ENCODE data around the gene NECAP2.
"Not testable (repeated sequence)": the region's sequence is repeated elsewhere in the genome, so short reads cannot be mapped to it uniquely, and the experiment has no call there.

NECAP2 gene

GRCh38 chr1:16487011-16487410, 46.5 kb downstream of the NECAP2 start:
- not testable (repeated sequence) for H4K91ac ChIP-seq (ENCODE audit: low read depth, low read length); H3K27ac ChIP-seq (ENCODE audit: low read depth, low read length); H3K9me3 ChIP-seq (ENCODE audit: insufficient read depth, low read depth, low read length); H4K12ac ChIP-seq (ENCODE audit: low read depth, low read length); H2BK5ac ChIP-seq (ENCODE audit: low read depth, low read length, poor library complexity); H3K9ac ChIP-seq (ENCODE audit: low read length); H3K14ac ChIP-seq (ENCODE audit: low read length); H3K4me1 ChIP-seq (ENCODE audit: control insufficient read depth in 1 of 2, insufficient read depth in 2 of 2, low read length in 2 of 2); H3K79me2 ChIP-seq (ENCODE audit: control insufficient read depth, insufficient read depth, low read length, poor library complexity); H3K4me2 ChIP-seq (ENCODE audit: low read length); H2AFZ ChIP-seq (ENCODE audit: insufficient read depth, low read length, poor library complexity); H4K8ac ChIP-seq (ENCODE audit: low read depth, low read length); H3K79me1 ChIP-seq (ENCODE audit: low read length); H3K4me3 ChIP-seq (ENCODE audit: low read depth, low read length); H3K18ac ChIP-seq (ENCODE audit: low read length); H2AK5ac ChIP-seq (ENCODE audit: low read length); H3K27me3 ChIP-seq (ENCODE audit: insufficient read depth, low read length); H2BK120ac ChIP-seq (ENCODE audit: insufficient read depth, low read length, poor library complexity); H3K23ac ChIP-seq (ENCODE audit: low read length); H3K4ac ChIP-seq (ENCODE audit: low read depth, low read length); H2BK12ac ChIP-seq (ENCODE audit: low read length); DNase-seq
- peaks cover 36 to 41% of the 10 kb centered on the region in 2 experiments for H3K36me3 ChIP-seq (ENCODE audit: control insufficient read depth in 1 of 2, insufficient read depth in 2 of 2, low read length in 2 of 2)

GRCh38 chr1:16489195-16489880, 48.8 kb downstream of the NECAP2 start:
- not testable (repeated sequence) for H3K27me3 ChIP-seq (ENCODE audit: insufficient read depth, low read length); H2BK12ac ChIP-seq (ENCODE audit: low read length); H2AFZ ChIP-seq (ENCODE audit: insufficient read depth, low read length, poor library complexity); H3K4me1 ChIP-seq (ENCODE audit: control insufficient read depth in 1 of 2, insufficient read depth in 2 of 2, low read length in 2 of 2); H2BK120ac ChIP-seq (ENCODE audit: insufficient read depth, low read length, poor library complexity); H3K23ac ChIP-seq (ENCODE audit: low read length); H3K4me2 ChIP-seq (ENCODE audit: low read length); H2AK5ac ChIP-seq (ENCODE audit: low read length); H3K4me3 ChIP-seq (ENCODE audit: low read depth, low read length); H3K9me3 ChIP-seq (ENCODE audit: insufficient read depth, low read depth, low read length); H3K27ac ChIP-seq (ENCODE audit: low read depth, low read length); DNase-seq; H4K12ac ChIP-seq (ENCODE audit: low read depth, low read length); H4K91ac ChIP-seq (ENCODE audit: low read depth, low read length); H3K4ac ChIP-seq (ENCODE audit: low read depth, low read length); H3K79me1 ChIP-seq (ENCODE audit: low read length); H3K14ac ChIP-seq (ENCODE audit: low read length); H3K79me2 ChIP-seq (ENCODE audit: control insufficient read depth, insufficient read depth, low read length, poor library complexity); H2BK5ac ChIP-seq (ENCODE audit: low read depth, low read length, poor library complexity); H4K8ac ChIP-seq (ENCODE audit: low read depth, low read length); H3K18ac ChIP-seq (ENCODE audit: low read length); H3K9ac ChIP-seq (ENCODE audit: low read length)
- no CpG with 5 or more reads among the region's 9 CpGs for WGBS (ENCODE audit: extremely low coverage, insufficient coverage, insufficient read length)
- peaks cover 27 to 28% of the 10 kb centered on the region in 2 experiments for H3K36me3 ChIP-seq (ENCODE audit: control insufficient read depth in 1 of 2, insufficient read depth in 2 of 2, low read length in 2 of 2)

GRCh38 chr1:16491056-16491675, 50.6 kb downstream of the NECAP2 start:
- no peaks in the 10 kb centered on the region for H3K79me2 ChIP-seq (ENCODE audit: control insufficient read depth, insufficient read depth, low read length, poor library complexity)
- no peak for DNase-seq

GRCh38 chr1:16492937-16493336, 52.4 kb downstream of the NECAP2 start:
- H2BK12ac ChIP-seq (ENCODE audit: low read length); H3K79me2 ChIP-seq (ENCODE audit: control insufficient read depth, insufficient read depth, low read length, poor library complexity); H4K91ac ChIP-seq (ENCODE audit: low read depth, low read length); H3K9me3 ChIP-seq (ENCODE audit: insufficient read depth, low read depth, low read length); H3K79me1 ChIP-seq (ENCODE audit: low read length); H3K4me1 ChIP-seq (ENCODE audit: control insufficient read depth in 1 of 2, insufficient read depth in 2 of 2, low read length in 2 of 2); H3K4me2 ChIP-seq (ENCODE audit: low read length); DNase-seq; H2AFZ ChIP-seq (ENCODE audit: insufficient read depth, low read length, poor library complexity); H3K4ac ChIP-seq (ENCODE audit: low read depth, low read length); H3K27me3 ChIP-seq (ENCODE audit: insufficient read depth, low read length); H3K14ac ChIP-seq (ENCODE audit: low read length); H3K23ac ChIP-seq (ENCODE audit: low read length); H4K12ac ChIP-seq (ENCODE audit: low read depth, low read length); H4K8ac ChIP-seq (ENCODE audit: low read depth, low read length); H3K27ac ChIP-seq (ENCODE audit: low read depth, low read length); H2AK5ac ChIP-seq (ENCODE audit: low read length); H3K18ac ChIP-seq (ENCODE audit: low read length); H3K4me3 ChIP-seq (ENCODE audit: low read depth, low read length); H2BK5ac ChIP-seq (ENCODE audit: low read depth, low read length, poor library complexity); H2BK120ac ChIP-seq (ENCODE audit: insufficient read depth, low read length, poor library complexity); H3K9ac ChIP-seq (ENCODE audit: low read length): not testable (repeated sequence)
- H3K36me3 ChIP-seq (ENCODE audit: control insufficient read depth in 1 of 2, insufficient read depth in 2 of 2, low read length in 2 of 2), result peaks cover 10 to 11% of the 10 kb centered on the region in 2 experiments
- no CpG with 5 or more reads among the region's 7 CpGs for WGBS (ENCODE audit: extremely low coverage, insufficient coverage, insufficient read length)

More at GRCh38 chr1:16491056-16491675, 50.6 kb downstream of the NECAP2 start:
- Histone ChIP-seq H4K91ac (ENCODE audit: low read depth, low read length) (no peak overlapping the region), H4K8ac (ENCODE audit: low read depth, low read length) (no peak overlapping the region), H3K4me2 (ENCODE audit: low read length) (no peak overlapping the region), H3K4ac (ENCODE audit: low read depth, low read length) (no peak overlapping the region), H3K9ac (ENCODE audit: low read length) (no peak overlapping the region), H2BK120ac (ENCODE audit: insufficient read depth, low read length, poor library complexity) (no peak overlapping the region), H3K18ac (ENCODE audit: low read length) (no peak overlapping the region), H3K36me3 (ENCODE audit: control insufficient read depth in 1 of 2, insufficient read depth in 2 of 2, low read length in 2 of 2) (peaks cover 14% of the 10 kb centered on the region in 2 experiments), H3K9me3 (ENCODE audit: insufficient read depth, low read depth, low read length) (no peaks in the 10 kb centered on the region), H2AK5ac (ENCODE audit: low read length) (no peak overlapping the region), H3K27me3 (ENCODE audit: insufficient read depth, low read length) (no peaks in the 10 kb centered on the region), H2BK12ac (ENCODE audit: low read length) (no peak overlapping the region), H3K4me1 (ENCODE audit: control insufficient read depth in 1 of 2, insufficient read depth in 2 of 2, low read length in 2 of 2) (no peaks in the 10 kb centered on the region), H3K27ac (ENCODE audit: low read depth, low read length) (no peak overlapping the region), H3K23ac (ENCODE audit: low read length) (no peak overlapping the region), H4K12ac (ENCODE audit: low read depth, low read length) (no peak overlapping the region), H2AFZ (ENCODE audit: insufficient read depth, low read length, poor library complexity) (peak overlapping the region; percentile 20), H2BK5ac (ENCODE audit: low read depth, low read length, poor library complexity) (no peak overlapping the region), H3K4me3 (ENCODE audit: low read depth, low read length) (no peak overlapping the region), H3K79me1 (ENCODE audit: low read length) (no peaks in the 10 kb centered on the region), H3K14ac (ENCODE audit: low read length) (no peak overlapping the region)
- WGBS (ENCODE audit: extremely low coverage, insufficient coverage, insufficient read length), result no CpG with 5 or more reads among the region's 9 CpGs

Data from trophoblast cell (in vitro differentiated cells and primary cell).